NCI-H128 (cell line): Measurements from ENCODE around the gene PIP5K1C.
"Not testable (repeated sequence)": the region's sequence is repeated elsewhere in the genome, so short reads cannot be mapped to it uniquely, and the experiment has no call there.

ENCODE experiments used
- DNase-seq: peaks from one replicate; lab custom pipeline; 2025; ENCODE audit not compliant: unreplicated experiment; lab: John Stamatoyannopoulos, UW

Gene PIP5K1C

GRCh38 chr19:3661284-3662238 is 38.7 kb downstream of the PIP5K1C start:
- no peak for DNase-seq

- DNase-seq = no peak
These were observed 39.6 kb downstream of the PIP5K1C start for GRCh38 chr19:3660493-3661219.

GRCh38 chr19:3659746-3660112 is 40.5 kb downstream of the PIP5K1C start:
- DNase-seq = no peak

GRCh38 chr19:3658870-3659745 is 41.2 kb downstream of the PIP5K1C start:
- DNase-seq = no peak

- no peak for DNase-seq
These were observed 42.0 kb downstream of the PIP5K1C start for GRCh38 chr19:3658004-3658869.

- DNase-seq = no peak
These were observed 42.9 kb downstream of the PIP5K1C start for GRCh38 chr19:3657395-3657769.

GRCh38 chr19:3656747-3657394 is 43.4 kb downstream of the PIP5K1C start:
- no peak for DNase-seq

DNA sequence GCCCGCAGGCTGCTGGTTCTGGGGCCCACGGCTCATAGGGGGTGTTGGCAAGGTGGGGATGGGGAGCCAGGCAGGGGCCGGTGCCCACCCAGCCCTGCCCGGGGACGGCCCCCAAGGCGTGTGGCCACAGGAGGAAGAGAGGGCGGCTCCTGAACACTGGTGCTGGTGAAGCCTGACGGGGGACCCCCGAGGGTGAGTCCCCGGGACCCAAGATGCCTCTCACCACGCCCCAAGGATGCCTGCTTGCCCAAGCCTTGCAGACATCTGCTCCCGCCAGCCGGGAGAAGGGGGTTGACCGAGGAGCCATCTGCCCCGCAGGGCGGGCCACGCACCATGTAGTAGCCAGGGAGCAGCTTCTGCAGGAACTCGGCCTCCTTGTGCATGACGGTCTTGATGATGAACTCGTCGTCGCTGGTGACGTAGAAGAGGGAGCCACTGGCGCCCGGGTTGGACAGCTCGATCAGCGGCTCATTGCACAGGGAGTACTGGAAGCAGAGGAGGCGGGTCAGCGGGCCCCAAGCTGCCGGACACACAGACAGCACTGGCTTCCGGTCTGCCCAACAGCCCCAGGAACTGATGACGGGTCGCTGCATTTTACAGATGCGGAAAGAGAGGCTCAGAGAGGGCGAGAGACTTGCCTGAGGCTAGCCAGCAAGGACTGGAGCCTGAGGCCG is 44.1 kb downstream of the PIP5K1C start:
- no peak for DNase-seq

DNA sequence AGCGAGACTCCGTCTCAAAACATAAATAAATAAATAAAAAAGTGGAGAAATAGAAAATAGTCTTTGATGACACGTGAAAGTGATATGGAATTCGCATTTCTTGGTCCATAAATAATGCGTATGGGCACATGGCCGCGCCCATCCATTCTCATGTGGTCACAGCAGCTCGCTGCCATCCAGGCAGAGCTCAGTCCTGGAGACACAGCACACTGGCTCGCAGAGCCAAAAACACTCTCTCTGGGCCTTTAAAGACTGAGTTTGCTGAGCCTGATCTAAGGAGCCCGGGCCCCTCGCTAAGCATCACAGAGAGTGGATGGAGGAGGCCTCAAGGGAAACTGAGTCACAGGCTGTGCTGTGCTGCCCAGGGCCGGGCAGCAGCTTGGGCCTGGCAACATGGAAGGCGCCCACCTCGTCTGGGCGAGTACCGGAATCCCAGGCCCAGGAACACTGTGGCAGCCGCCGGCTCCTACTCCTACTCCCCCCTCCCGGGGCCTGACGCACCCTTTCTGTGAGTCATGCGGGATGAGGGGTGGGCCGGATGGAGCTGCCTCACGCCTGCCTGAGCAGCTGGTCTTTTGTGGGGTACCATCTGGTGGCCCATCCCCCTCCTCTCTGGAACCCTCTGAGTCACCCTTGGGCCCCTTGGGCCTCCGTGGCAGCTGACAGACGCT is 44.7 kb downstream of the PIP5K1C start:
- no peak for DNase-seq

DNA sequence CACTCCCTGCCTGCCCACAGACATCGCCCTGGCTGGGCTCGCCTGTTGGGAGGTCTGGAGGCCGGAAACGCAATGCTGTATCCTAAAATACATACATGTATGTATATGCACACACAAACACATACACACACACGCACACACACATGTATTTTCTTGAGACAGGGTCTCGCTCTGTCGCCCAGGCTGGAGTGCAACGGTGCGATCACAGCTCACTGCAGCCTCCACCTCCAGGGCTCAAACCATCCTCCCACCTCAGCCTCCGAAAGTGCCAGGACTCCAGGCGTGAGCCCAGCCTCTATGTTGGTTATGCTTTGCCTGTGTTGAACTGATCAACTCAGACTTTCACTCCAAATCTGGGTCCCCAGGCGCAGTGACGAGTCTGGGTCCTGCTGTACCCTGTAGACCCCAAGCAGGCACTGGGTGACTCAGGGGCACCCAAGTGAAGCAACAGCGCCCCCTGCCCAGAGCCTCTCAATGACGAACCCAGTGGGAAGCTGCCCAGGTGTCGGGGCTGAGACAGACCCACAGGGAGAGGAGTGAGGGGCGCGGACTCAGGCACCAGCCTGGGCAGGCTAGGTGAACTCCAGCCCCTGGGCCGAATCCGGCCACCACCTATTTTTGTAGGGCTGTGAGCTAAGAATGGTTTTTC is 46.3 kb downstream of the PIP5K1C start:
- no peak for DNase-seq

GRCh38 chr19:3653081-3653795 is 47.0 kb downstream of the PIP5K1C start:
- DNase-seq = no peak

GRCh38 chr19:3652422-3652821 is 47.8 kb downstream of the PIP5K1C start:
- no peak for DNase-seq

GRCh38 chr19:3651684-3652083 is 48.6 kb downstream of the PIP5K1C start:
- no peak for DNase-seq

DNA sequence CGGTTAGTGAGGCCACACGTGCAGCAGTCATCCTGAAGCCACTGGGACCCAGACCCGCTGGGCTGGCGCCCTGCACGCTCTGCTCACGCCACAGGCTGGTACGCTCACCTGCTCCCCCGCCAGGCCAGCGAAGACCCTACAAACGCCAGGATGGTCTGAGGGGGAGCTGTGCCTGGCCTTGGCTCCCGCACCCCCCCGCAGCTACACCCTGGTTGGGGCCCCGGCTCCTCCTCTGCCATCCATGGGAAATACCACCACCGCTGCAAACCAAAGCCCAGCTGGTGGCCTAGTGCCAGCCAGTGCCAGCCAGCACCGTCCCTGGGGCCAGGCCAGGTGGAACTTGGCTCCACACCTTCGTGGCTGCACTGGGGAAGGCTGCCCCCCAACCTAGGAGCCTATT is 50.4 kb downstream of the PIP5K1C start:
- DNase-seq = no peak

DNA sequence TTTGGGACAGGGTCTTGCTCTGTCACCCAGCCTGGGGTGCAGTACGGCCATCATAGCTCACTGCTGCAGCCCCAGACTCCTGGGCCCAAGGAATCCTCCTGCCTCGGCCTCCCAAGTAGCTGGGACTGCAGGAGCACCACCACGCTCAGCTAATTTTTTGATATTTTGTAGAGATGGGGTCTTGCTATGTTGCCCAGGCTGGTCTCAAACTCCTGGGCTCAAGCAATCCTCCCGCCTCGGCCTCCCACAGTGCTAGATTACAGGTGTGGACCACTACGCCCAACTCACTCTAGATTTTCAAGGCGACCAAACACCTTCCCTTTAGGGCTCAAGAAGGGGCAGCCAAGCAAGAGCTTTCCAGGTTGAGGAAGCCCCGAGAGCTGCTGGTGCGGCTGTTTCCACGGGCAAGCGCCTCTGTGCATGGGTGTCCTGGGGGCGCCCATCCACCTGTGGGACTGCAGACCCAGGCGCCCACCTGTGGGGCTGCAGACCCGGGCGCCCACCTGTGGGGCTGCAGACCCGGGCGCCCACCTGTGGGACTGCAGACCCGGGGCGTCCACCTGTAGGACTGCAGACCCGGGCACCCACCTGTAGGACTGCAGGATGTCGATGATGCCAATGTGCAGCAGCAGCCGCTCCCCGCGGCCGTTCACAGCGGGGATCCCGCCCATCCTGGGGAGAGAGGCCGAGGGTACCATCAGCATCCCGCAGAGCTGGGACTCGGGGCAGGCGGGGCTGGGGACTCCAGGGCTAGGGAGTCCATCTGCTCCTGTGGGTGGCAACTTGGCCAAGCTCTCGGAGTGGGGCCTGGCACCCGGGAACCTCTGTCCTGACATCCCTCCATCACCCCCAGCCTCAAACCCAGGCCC is 52.0 kb downstream of the PIP5K1C start:
- DNase-seq = no peak

DNA sequence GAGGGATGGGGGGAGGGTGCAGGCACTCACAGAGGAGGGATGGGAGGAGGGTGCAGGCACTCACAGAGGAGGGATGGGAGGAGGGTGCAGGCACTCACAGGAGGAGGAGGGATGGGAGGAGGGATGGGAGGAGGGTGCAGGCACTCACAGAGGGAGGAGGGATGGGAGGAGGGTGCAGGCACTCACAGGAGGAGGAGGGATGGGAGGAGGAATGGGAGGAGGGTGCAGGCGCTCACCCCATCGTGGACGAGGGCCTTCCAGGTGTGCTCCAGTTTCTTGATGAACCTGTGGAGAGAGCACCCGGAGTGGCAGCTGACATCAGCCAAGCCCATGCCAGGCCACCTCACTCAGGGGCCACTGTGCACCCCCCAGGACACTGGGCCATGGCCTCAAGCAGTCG is 53.2 kb downstream of the PIP5K1C start:
- DNase-seq = not testable (repeated sequence)
